H1 (cell line): ENCODE measurements around the gene AADAC.

Experiments
- ATF3 ChIP-seq: IDR thresholded peaks from 2 replicates; pipeline ENCODE4 v1.6.1; 2011; ENCODE audit warnings: low read depth, mild to moderate bottlenecking, low read length; ENCODE audit not compliant: insufficient read depth
- CTCF ChIP-seq, 3 experiments: IDR thresholded peaks; 1 replicate in 2 of 3; 2 replicates in 1 of 3; pipeline versions ENCODE4 v1.5.1 to v1.6.1; 2011; ENCODE audit warnings: low read length in 3 of 3, mild to moderate bottlenecking in 3 of 3, inconsistent platforms in 2 of 3, low read depth in 1 of 3, moderate library complexity in 1 of 3; ENCODE audit not compliant: insufficient read depth in 1 of 3; ENCODE audit errors: control extremely low read depth in 1 of 3
- JUND ChIP-seq: IDR thresholded peaks from 2 replicates; pipeline ENCODE4 v1.6.1; 2011; ENCODE audit warnings: mild to moderate bottlenecking, improper control_type of control experiment, low read length
- MAX ChIP-seq: IDR thresholded peaks from 2 replicates; pipeline ENCODE4 v1.6.1; 2012; ENCODE audit warnings: inconsistent platforms
- POLR2A ChIP-seq, 2 experiments: IDR thresholded peaks; 1 replicate in 1 of 2; 2 replicates in 1 of 2; pipeline ENCODE4 v1.6.1; 2011; ENCODE audit warnings: low read depth in 2 of 2, low read length in 2 of 2, mild to moderate bottlenecking in 2 of 2; ENCODE audit errors: control extremely low read depth in 1 of 2
- RBBP5 ChIP-seq: IDR thresholded peaks from 2 replicates; pipeline ENCODE4 v1.7.1; 2012; ENCODE audit warnings: low read depth, mild to moderate bottlenecking, inconsistent platforms, low read length, moderate library complexity, borderline replicate concordance
- SRF ChIP-seq: IDR thresholded peaks from 2 replicates; pipeline ENCODE4 v1.6.1; 2011; ENCODE audit warnings: mild to moderate bottlenecking, low read depth, low read length, moderate library complexity
- TBP ChIP-seq: IDR thresholded peaks from 2 replicates; pipeline ENCODE4 v1.6.1; 2011; ENCODE audit warnings: low read depth, low read length, improper control_type of control experiment
- USF2 ChIP-seq: IDR thresholded peaks from 2 replicates; pipeline ENCODE4 v1.6.1; 2011; ENCODE audit warnings: low read length, improper control_type of control experiment

- no peak for TF ChIP-seq RBBP5
- no peak for TF ChIP-seq CTCF (IDR thresholded peaks at IDR 0.05; ENCODE audit: control extremely low read depth in 1 of 3, insufficient read depth in 1 of 3, low read depth in 1 of 3, low read length in 3 of 3)
- TF ChIP-seq TBP: no peak
- no peak for TF ChIP-seq MAX
- TF ChIP-seq ATF3: no peak
- TF ChIP-seq USF2: no peak
- no peak for TF ChIP-seq POLR2A (IDR thresholded peaks at IDR 0.05; ENCODE audit: control extremely low read depth in 1 of 2, low read depth in 2 of 2, low read length in 2 of 2)
- TF ChIP-seq JUND: no peak
- no peak for TF ChIP-seq SRF
Observed at GRCh38 chr3:151867666-151868065, 53.8 kb downstream of the AADAC start.
